Panc1 (cell line): ENCODE measurements around the gene HOXC4.

ENCODE experiments used
- SIN3A ChIP-seq: IDR thresholded peaks from 2 replicates; pipeline ENCODE4 v1.6.1; 2012; ENCODE audit warnings: low read depth, mild to moderate bottlenecking, low read length, moderate library complexity, borderline replicate concordance; ENCODE audit not compliant: insufficient read depth
- TF ChIP-seq, protein P1 (sequence below): fragments of 450-650 bp; IDR thresholded peaks from 2 replicates; pipeline ENCODE4 v1.5.1; 2017; ENCODE audit warnings: mild to moderate bottlenecking

DNA sequence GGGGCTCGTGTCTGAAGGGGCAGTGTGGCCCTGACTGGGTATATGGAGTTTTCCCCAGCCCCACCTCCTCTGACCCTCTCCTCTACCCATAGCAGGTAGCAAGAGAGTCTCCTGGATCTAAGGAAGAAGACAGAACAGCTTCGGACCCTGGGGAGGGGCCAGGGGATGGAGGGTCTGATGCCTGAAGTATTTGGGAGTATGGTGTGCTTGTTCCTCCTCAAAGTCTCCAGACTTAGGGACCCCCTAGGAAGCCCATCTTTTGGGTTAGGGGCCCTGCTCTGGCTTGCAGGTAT lies 45.4 kb upstream of the HOXC4 start:
- TF ChIP-seq SIN3A, result no peak
- TF ChIP-seq, protein P1, sequence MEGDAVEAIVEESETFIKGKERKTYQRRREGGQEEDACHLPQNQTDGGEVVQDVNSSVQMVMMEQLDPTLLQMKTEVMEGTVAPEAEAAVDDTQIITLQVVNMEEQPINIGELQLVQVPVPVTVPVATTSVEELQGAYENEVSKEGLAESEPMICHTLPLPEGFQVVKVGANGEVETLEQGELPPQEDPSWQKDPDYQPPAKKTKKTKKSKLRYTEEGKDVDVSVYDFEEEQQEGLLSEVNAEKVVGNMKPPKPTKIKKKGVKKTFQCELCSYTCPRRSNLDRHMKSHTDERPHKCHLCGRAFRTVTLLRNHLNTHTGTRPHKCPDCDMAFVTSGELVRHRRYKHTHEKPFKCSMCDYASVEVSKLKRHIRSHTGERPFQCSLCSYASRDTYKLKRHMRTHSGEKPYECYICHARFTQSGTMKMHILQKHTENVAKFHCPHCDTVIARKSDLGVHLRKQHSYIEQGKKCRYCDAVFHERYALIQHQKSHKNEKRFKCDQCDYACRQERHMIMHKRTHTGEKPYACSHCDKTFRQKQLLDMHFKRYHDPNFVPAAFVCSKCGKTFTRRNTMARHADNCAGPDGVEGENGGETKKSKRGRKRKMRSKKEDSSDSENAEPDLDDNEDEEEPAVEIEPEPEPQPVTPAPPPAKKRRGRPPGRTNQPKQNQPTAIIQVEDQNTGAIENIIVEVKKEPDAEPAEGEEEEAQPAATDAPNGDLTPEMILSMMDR, result no peak
